K562 (cell line): Measurements from ENCODE around the gene PTH2. TPM values are rescaled to one million over a fixed set of nuclear protein-coding genes. Genes with fewer than 3 reads are reported as not detected.

ENCODE experiments used
- NCOR1 ChIP-seq: fragments of 450-650 bp; IDR thresholded peaks from 2 replicates; pipeline ENCODE4 v1.6.1; 2016; ENCODE audit warnings: mild to moderate bottlenecking, moderate library complexity
- NFE2 ChIP-seq: IDR thresholded peaks from 2 replicates; pipeline ENCODE4 v1.6.1; 2014; ENCODE audit warnings: antibody characterized with exemption, low read depth
- NRF1 ChIP-seq, 2 experiments: fragments of 450-650 bp; IDR thresholded peaks in 1 of 2; conservative IDR thresholded peaks in 1 of 2; 2 replicates each; pipeline ENCODE4 v1.6.1; 2014; ENCODE audit warnings: mild to moderate bottlenecking in 2 of 2
- SP1 ChIP-seq: sonication (generic); formaldehyde crosslinking; IDR thresholded peaks from 2 replicates; pipeline ENCODE4 v1.8.1; 2022; ENCODE audit warnings: mild to moderate bottlenecking, missing genetic modification reagents
- polyA plus RNA-seq, 8 experiments: library from polyadenylated mRNA; depleted of rRNA in 4 of 8; stranded (reverse) in 5 of 8; unstranded in 3 of 8; fragments of >200 nt; fragmentation: Nextera tagmentation in 2 of 8; fragmentation: Illumina TruSeq in 1 of 8; extraction: Ambion mirVana in 2 of 8; extraction: Trizol in 1 of 8; gene quantifications; 2 replicates each; pipeline versions ENCODE4 v1.2.1 to v1.2.3, GENCODE V29; 2011 to 2014; ENCODE audit warnings: inconsistent platforms in 1 of 8, missing spikeins in 1 of 8
- total RNA-seq, 7 experiments: library from RNA; depleted of rRNA in 6 of 7; stranded (reverse); fragments of >200 nt in 6 of 7; fragmentation: Illumina TruSeq in 2 of 7; extraction: Trizol in 2 of 7; gene quantifications; 2 replicates each; pipeline versions ENCODE4 v1.2.1 to v1.2.3, GENCODE V29; 2011 to 2021; ENCODE audit warnings: low replicate concordance in 1 of 7
- TF ChIP-seq, protein P1 (sequence below): sonication (generic); formaldehyde crosslinking; IDR thresholded peaks from 2 replicates; pipeline ENCODE4 v1.5.0; 2020; ENCODE audit warnings: missing genetic modification reagents
- TF ChIP-seq, protein P2 (sequence below): sonication (generic); formaldehyde crosslinking; IDR thresholded peaks from 2 replicates; pipeline ENCODE4 v1.8.0; 2023; ENCODE audit warnings: missing genetic modification reagents, mild to moderate bottlenecking, borderline replicate concordance
- TF ChIP-seq, protein P3 (sequence below): fragments of 200-800 bp; sonication (Bioruptor generic); IDR thresholded peaks from 2 replicates; pipeline ENCODE4 v1.6.1; 2017; ENCODE audit warnings: missing genetic modification characterization, missing compliant biosample characterization
- TF ChIP-seq, protein P4 (sequence below): fragments of 450-650 bp; IDR thresholded peaks from 2 replicates; pipeline ENCODE4 v1.6.1; 2017; ENCODE audit warnings: antibody characterized with exemption, mild to moderate bottlenecking
- TF ChIP-seq, protein P5 (sequence below): fragments of 450-650 bp; IDR thresholded peaks from 2 replicates; pipeline ENCODE4 v1.7.0; 2016; ENCODE audit warnings: borderline replicate concordance

The PTH2 gene
- total and polyA plus RNA-seq, 9 of the 15 experiments (the other 6 are each of a cell fraction or from before 2014, with no cell fraction given) = 1.3 TPM; not detected in 8

DNA sequence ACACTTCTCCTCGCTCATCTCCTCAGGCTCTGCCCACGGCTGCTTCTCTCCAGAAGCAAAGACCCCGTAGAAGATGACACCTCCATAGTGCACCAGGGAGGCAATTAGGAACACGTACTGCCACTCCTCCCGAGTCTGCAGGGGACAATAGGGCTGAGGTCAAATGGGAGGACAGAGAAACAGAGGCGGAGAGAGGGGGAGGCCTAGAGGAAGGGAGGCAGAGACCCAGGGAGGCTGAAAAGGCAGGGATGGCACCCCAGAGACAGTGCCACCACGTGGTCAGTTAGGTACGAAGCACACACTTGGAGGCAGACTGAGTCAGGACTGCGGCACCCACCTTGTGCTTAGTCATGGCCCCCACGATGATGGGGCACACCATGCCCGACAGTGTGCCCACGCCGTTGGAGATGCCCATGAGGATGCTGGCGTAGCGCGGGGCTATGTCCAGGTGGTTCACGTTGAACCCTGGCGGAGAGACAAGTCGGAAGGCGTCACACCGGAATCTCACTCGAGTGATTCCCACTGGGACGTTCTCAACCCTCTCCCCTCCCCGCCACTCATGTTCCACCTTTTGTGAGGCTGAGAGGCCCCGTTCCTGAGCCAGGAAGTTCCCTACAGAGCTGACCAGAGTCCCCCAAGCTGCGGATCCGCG is 7.6 kb upstream of the PTH2 start (continued):
- TF ChIP-seq, protein P1, sequence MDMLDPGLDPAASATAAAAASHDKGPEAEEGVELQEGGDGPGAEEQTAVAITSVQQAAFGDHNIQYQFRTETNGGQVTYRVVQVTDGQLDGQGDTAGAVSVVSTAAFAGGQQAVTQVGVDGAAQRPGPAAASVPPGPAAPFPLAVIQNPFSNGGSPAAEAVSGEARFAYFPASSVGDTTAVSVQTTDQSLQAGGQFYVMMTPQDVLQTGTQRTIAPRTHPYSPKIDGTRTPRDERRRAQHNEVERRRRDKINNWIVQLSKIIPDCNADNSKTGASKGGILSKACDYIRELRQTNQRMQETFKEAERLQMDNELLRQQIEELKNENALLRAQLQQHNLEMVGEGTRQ (CRISPR knock-in tag) = no peak
- TF ChIP-seq, protein P2, sequence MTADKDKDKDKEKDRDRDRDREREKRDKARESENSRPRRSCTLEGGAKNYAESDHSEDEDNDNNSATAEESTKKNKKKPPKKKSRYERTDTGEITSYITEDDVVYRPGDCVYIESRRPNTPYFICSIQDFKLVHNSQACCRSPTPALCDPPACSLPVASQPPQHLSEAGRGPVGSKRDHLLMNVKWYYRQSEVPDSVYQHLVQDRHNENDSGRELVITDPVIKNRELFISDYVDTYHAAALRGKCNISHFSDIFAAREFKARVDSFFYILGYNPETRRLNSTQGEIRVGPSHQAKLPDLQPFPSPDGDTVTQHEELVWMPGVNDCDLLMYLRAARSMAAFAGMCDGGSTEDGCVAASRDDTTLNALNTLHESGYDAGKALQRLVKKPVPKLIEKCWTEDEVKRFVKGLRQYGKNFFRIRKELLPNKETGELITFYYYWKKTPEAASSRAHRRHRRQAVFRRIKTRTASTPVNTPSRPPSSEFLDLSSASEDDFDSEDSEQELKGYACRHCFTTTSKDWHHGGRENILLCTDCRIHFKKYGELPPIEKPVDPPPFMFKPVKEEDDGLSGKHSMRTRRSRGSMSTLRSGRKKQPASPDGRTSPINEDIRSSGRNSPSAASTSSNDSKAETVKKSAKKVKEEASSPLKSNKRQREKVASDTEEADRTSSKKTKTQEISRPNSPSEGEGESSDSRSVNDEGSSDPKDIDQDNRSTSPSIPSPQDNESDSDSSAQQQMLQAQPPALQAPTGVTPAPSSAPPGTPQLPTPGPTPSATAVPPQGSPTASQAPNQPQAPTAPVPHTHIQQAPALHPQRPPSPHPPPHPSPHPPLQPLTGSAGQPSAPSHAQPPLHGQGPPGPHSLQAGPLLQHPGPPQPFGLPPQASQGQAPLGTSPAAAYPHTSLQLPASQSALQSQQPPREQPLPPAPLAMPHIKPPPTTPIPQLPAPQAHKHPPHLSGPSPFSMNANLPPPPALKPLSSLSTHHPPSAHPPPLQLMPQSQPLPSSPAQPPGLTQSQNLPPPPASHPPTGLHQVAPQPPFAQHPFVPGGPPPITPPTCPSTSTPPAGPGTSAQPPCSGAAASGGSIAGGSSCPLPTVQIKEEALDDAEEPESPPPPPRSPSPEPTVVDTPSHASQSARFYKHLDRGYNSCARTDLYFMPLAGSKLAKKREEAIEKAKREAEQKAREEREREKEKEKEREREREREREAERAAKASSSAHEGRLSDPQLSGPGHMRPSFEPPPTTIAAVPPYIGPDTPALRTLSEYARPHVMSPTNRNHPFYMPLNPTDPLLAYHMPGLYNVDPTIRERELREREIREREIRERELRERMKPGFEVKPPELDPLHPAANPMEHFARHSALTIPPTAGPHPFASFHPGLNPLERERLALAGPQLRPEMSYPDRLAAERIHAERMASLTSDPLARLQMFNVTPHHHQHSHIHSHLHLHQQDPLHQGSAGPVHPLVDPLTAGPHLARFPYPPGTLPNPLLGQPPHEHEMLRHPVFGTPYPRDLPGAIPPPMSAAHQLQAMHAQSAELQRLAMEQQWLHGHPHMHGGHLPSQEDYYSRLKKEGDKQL (CRISPR knock-in tag) = no peak
- TF ChIP-seq, protein P3, sequence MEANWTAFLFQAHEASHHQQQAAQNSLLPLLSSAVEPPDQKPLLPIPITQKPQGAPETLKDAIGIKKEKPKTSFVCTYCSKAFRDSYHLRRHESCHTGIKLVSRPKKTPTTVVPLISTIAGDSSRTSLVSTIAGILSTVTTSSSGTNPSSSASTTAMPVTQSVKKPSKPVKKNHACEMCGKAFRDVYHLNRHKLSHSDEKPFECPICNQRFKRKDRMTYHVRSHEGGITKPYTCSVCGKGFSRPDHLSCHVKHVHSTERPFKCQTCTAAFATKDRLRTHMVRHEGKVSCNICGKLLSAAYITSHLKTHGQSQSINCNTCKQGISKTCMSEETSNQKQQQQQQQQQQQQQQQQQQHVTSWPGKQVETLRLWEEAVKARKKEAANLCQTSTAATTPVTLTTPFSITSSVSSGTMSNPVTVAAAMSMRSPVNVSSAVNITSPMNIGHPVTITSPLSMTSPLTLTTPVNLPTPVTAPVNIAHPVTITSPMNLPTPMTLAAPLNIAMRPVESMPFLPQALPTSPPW (CRISPR knock-in tag) = no peak
- TF ChIP-seq, protein P4, sequence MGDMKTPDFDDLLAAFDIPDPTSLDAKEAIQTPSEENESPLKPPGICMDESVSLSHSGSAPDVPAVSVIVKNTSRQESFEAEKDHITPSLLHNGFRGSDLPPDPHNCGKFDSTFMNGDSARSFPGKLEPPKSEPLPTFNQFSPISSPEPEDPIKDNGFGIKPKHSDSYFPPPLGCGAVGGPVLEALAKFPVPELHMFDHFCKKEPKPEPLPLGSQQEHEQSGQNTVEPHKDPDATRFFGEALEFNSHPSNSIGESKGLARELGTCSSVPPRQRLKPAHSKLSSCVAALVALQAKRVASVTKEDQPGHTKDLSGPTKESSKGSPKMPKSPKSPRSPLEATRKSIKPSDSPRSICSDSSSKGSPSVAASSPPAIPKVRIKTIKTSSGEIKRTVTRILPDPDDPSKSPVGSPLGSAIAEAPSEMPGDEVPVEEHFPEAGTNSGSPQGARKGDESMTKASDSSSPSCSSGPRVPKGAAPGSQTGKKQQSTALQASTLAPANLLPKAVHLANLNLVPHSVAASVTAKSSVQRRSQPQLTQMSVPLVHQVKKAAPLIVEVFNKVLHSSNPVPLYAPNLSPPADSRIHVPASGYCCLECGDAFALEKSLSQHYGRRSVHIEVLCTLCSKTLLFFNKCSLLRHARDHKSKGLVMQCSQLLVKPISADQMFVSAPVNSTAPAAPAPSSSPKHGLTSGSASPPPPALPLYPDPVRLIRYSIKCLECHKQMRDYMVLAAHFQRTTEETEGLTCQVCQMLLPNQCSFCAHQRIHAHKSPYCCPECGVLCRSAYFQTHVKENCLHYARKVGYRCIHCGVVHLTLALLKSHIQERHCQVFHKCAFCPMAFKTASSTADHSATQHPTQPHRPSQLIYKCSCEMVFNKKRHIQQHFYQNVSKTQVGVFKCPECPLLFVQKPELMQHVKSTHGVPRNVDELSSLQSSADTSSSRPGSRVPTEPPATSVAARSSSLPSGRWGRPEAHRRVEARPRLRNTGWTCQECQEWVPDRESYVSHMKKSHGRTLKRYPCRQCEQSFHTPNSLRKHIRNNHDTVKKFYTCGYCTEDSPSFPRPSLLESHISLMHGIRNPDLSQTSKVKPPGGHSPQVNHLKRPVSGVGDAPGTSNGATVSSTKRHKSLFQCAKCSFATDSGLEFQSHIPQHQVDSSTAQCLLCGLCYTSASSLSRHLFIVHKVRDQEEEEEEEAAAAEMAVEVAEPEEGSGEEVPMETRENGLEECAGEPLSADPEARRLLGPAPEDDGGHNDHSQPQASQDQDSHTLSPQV = peak; percentile 84
- TF ChIP-seq, protein P5, sequence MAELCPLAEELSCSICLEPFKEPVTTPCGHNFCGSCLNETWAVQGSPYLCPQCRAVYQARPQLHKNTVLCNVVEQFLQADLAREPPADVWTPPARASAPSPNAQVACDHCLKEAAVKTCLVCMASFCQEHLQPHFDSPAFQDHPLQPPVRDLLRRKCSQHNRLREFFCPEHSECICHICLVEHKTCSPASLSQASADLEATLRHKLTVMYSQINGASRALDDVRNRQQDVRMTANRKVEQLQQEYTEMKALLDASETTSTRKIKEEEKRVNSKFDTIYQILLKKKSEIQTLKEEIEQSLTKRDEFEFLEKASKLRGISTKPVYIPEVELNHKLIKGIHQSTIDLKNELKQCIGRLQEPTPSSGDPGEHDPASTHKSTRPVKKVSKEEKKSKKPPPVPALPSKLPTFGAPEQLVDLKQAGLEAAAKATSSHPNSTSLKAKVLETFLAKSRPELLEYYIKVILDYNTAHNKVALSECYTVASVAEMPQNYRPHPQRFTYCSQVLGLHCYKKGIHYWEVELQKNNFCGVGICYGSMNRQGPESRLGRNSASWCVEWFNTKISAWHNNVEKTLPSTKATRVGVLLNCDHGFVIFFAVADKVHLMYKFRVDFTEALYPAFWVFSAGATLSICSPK = 0 out of 2 replicates have a peak, but pooled peaks have one; percentile 32
- TF ChIP-seq SP1 = peak; percentile 57
- no peak for TF ChIP-seq NCOR1
- TF ChIP-seq NRF1 (conservative IDR thresholded peaks at IDR 0.05 in 1 of 2, IDR thresholded peaks at IDR 0.05 in 1 of 2) = no peak
- TF ChIP-seq NFE2 = peak; percentile 65; the same call in 1 of the 2 replicates
